Nephron progenitor cell (in vitro differentiated cells): ENCODE results near the gene BOD1.

Experiments
- DNase-seq: peaks from one replicate; pipeline ENCODE4 v3.0.0; 2021
- H3K27ac Mint-ChIP-seq: 2 replicates; pipeline ENCODE4 v1.8.0; 2021; ENCODE audit warnings: mild to moderate bottlenecking, moderate library complexity, mixed read lengths
- H3K27me3 Mint-ChIP-seq: 2 replicates; pipeline ENCODE4 v1.8.0; 2021; ENCODE audit warnings: mild to moderate bottlenecking, low read depth, mixed read lengths; ENCODE audit not compliant: poor library complexity
- H3K36me3 Mint-ChIP-seq: 2 replicates; pipeline ENCODE4 v1.8.0; 2021; ENCODE audit warnings: low read depth, mixed read lengths
- H3K4me1 Mint-ChIP-seq: 2 replicates; pipeline ENCODE4 v1.8.0; 2021; ENCODE audit warnings: mixed read lengths
- H3K4me3 Mint-ChIP-seq: 2 replicates; pipeline ENCODE4 v1.8.0; 2021; ENCODE audit warnings: mild to moderate bottlenecking, moderate library complexity, mixed read lengths
- H3K9me3 Mint-ChIP-seq: 2 replicates; pipeline ENCODE4 v1.8.0; 2021; ENCODE audit warnings: mild to moderate bottlenecking, moderate library complexity, mixed read lengths
- TF ChIP-seq, protein P1 (sequence below): fragments of 200-600 bp; sonication (generic); IDR thresholded peaks from 2 replicates; pipeline ENCODE4 v1.5.0; 2021; ENCODE audit warnings: antibody characterized with exemption

BOD1 gene

DNA sequence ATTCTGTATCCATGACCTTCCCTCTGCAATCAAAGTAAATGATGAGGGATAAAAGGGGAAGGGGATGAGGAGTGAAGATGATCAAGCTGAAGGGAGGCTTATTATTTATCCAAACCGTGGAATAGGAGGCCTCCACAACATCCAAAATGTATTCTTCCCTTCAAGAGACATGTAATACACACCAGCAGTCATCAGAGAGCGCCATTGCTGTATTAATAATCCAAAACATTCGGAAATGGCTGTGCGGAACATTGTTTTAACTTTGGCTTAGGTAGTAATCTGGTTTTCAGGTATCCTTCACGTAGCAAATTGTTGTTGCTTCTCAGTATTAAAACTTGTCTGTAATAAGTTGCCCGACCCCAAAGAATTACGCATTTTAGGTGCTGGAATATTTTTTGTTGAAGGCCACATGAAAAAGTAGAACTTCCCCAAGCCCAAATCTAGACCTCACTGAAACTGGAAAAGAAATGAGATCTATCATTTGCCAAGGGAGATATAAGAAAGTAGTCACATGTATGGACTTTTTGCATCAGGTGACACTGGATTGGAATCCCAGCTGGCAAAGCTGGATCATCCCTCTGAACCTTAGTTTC lies 2.6 kb upstream of the BOD1 start:
- Mint-ChIP-seq H3K9me3 (no peaks in the 10 kb centered on the region), H3K27ac (no peak overlapping the region), H3K36me3 (no peaks in the 10 kb centered on the region), H3K4me1 (peaks cover 43% of the 10 kb centered on the region), H3K27me3 (peaks cover 2% of the 10 kb centered on the region), H3K4me3 (no peak overlapping the region)
- TF ChIP-seq, protein P1, sequence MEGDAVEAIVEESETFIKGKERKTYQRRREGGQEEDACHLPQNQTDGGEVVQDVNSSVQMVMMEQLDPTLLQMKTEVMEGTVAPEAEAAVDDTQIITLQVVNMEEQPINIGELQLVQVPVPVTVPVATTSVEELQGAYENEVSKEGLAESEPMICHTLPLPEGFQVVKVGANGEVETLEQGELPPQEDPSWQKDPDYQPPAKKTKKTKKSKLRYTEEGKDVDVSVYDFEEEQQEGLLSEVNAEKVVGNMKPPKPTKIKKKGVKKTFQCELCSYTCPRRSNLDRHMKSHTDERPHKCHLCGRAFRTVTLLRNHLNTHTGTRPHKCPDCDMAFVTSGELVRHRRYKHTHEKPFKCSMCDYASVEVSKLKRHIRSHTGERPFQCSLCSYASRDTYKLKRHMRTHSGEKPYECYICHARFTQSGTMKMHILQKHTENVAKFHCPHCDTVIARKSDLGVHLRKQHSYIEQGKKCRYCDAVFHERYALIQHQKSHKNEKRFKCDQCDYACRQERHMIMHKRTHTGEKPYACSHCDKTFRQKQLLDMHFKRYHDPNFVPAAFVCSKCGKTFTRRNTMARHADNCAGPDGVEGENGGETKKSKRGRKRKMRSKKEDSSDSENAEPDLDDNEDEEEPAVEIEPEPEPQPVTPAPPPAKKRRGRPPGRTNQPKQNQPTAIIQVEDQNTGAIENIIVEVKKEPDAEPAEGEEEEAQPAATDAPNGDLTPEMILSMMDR = peak; percentile 68
- peak; percentile 35 for DNase-seq

DNA sequence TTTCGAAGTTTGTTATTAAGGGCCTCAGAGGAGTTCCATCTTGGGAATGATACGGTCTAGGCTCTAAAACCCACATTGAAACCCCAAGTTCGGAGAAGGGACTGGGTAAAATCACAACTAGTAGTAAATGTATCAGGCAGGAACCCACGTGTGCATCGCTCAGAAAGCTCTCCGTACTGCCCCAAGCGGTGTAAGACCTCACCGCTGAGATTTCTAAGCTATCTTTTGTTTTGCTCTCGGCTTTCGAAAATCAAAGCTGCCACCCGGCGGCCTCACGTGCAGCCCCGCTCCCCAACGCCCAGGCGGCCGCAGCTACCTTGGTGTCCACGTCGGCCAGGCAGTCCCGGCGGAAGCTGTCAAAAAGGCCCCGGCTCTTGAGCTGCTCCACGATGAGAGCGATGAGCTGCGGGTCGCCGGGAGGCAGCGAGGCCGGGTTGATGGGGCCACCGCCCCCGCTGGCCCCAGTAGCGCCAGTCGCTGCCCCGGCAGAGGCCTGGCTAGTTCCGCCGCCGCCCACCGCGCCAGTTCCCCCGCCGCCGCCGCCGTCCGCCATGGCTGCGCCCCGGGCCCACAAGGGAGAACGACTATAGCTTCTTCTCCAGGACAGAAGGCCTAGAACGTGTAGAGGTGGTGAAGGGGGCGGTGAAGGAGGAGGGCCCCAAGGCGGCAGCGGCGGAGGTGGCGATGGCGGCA lies 420 bp downstream of the BOD1 start:
- TF ChIP-seq, protein P1 = peak; percentile 49
- Mint-ChIP-seq H3K27ac (peak overlapping the region; percentile 98), H3K9me3 (no peaks in the 10 kb centered on the region), H3K4me3 (peak overlapping the region; percentile 94), H3K4me1 (peaks cover 49% of the 10 kb centered on the region), H3K27me3 (no peaks in the 10 kb centered on the region), H3K36me3 (peaks cover 13% of the 10 kb centered on the region)
- peak; percentile 72 for DNase-seq

DNA sequence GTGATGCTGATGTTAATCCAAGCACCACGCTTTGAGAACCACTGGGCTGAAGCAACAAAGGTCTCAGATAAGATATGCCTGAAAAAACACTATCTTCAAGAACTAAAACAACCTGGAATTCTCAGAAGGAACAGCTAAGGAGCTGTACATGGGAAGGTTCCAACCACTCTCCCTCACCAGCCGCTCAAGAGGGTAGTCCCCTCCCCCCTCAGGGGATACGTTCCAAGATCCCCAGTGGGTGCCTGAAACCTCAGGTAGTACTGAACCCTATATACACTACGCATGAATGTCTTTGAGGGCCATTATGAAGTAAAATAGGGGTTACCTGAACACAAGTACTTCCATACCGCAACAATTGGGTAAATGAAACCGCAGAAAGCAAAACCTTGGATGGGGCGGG lies 1.9 kb downstream of the BOD1 start:
- peak overlapping the region; percentile 94 for H3K4me3 Mint-ChIP-seq
- peaks cover 58% of the 10 kb centered on the region for H3K4me1 Mint-ChIP-seq
- peaks cover 25% of the 10 kb centered on the region for H3K36me3 Mint-ChIP-seq
- no peaks in the 10 kb centered on the region for H3K9me3 Mint-ChIP-seq
- H3K27ac Mint-ChIP-seq = no peak overlapping the region
- no peak for DNase-seq
- TF ChIP-seq, protein P1 = no peak
- no peaks in the 10 kb centered on the region for H3K27me3 Mint-ChIP-seq

DNA sequence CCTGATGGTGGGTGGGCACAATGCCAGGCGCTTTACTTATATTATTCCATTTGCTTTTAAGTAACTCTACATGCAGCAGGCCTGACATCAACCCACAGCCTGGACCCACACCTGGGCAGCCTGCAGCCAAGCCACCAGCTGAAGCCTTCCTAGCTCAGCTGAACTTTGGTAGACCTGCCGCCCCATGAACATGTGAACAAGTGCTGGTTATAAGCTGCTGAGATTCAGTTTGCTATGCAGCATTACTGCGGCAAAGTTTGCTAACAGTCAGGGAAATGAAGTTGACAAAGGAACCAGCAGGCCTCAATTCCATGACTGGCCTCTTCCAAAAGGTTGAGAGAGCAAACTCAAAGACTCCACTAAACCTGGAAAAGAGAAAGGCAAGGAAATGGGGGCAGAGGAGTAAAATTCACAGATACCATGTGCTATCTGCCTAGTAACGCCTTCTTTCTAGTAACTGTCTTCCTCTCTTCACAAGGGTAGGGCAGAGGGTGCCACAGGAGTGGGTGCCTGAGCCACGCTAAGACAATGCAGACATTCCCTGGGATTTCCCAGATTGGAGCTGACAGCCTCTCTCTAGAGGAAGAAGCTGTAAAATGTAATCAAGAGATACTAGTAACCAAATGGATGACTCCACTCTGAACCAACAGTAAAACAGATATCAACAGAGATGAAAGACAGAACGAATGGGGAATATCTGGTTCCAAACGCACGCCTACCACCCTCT lies 2.9 kb downstream of the BOD1 start:
- H3K27me3 Mint-ChIP-seq = no peaks in the 10 kb centered on the region
- TF ChIP-seq, protein P1 = no peak

DNA sequence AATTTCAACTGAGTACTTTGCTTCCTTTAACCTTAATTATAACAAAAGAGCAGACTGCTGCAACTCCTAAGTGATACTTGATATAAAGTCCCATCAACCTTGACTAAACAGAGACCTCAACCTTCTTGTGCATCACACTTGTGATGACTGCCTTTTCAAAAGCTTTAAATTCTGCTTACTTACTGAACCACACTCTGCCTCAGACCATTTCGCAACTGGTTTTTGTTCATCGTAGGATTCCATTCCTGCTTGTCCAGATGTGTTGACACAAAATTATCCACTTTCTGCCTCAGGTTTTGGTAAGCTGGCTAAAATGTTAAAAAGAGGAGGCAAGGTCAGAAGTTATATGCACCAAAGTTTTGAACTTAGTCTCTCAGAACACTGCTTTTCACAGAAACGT lies 3.5 kb downstream of the BOD1 start:
- TF ChIP-seq, protein P1 = no peak
- peaks cover 41% of the 10 kb centered on the region for H3K36me3 Mint-ChIP-seq
- DNase-seq = no peak
- no peaks in the 10 kb centered on the region for H3K27me3 Mint-ChIP-seq
- H3K4me1 Mint-ChIP-seq = peaks cover 58% of the 10 kb centered on the region
- no peak overlapping the region for H3K27ac Mint-ChIP-seq
- H3K9me3 Mint-ChIP-seq = no peaks in the 10 kb centered on the region
- no peak overlapping the region for H3K4me3 Mint-ChIP-seq

More for the DNA sequence above, 2.9 kb downstream of the BOD1 start:
- peaks cover 34% of the 10 kb centered on the region for H3K36me3 Mint-ChIP-seq
- H3K27ac Mint-ChIP-seq = no peak overlapping the region
- peak overlapping the region; percentile 94 for H3K4me3 Mint-ChIP-seq
- no peaks in the 10 kb centered on the region for H3K9me3 Mint-ChIP-seq
- DNase-seq = no peak
- H3K4me1 Mint-ChIP-seq = peaks cover 58% of the 10 kb centered on the region
